Measurements from ENCODE around the gene WBP11. TPM values are rescaled to one million over a fixed set of nuclear protein-coding genes. Genes with fewer than 3 reads are reported as not detected.
A peak's percentile ranks its signal among the peaks of the same experiment; 100 is the strongest.

The WBP11 gene
- total RNA-seq, 6 experiments from 2014 or later, result 8.6 to 24.9 (median 16.9) TPM

GRCh38 chr12:14777271-14777670 is 26.0 kb downstream of the WBP11 start:
- 19% methylated on average over 3 of the region's 3 CpGs for WGBS (ENCODE audit: insufficient coverage, low coverage, low lambda C conversion rate, missing lambda C conversion rate)
- no peak for TF ChIP-seq POLR2A (IDR thresholded peaks at IDR 0.05)
- TF ChIP-seq CTCF (IDR thresholded peaks at IDR 0.05), result no peak
- H3K4me1 ChIP-seq, result peaks cover 0 to 20% (median 2%) of the 10 kb centered on the region in 4 donors
- no peaks in the 10 kb centered on the region for H3K9me3 ChIP-seq
- no peak overlapping the region for H3K4me3 ChIP-seq
- no peak for DNase-seq
- intact Hi-C loops (cut with DNase I), result no loop called here
- no peak overlapping the region for H3K27ac ChIP-seq
- H3K27me3 ChIP-seq, result no peaks in the 10 kb centered on the region
- H3K36me3 ChIP-seq, result no peaks in the 10 kb centered on the region
- ATAC-seq, result no peak

- Histone ChIP-seq H3K27ac (no peak overlapping the region), H3K9me3 (no peaks in the 10 kb centered on the region), H3K4me3 (no peak overlapping the region), H3K27me3 (no peaks in the 10 kb centered on the region), H3K36me3 (no peaks in the 10 kb centered on the region), H3K4me1 (peaks cover 0 to 22% (median 2%) of the 10 kb centered on the region in 4 donors)
- ATAC-seq (no peak), DNase-seq (no peak)
- TF ChIP-seq POLR2A (IDR thresholded peaks at IDR 0.05) (no peak), CTCF (IDR thresholded peaks at IDR 0.05) (peak in 2 of 4 donors; percentile 7 to 12)
- 50% methylated on average over 5 of the region's 5 CpGs for WGBS (ENCODE audit: insufficient coverage, low coverage, low lambda C conversion rate, missing lambda C conversion rate)
- intact Hi-C loops (cut with DNase I), result no loop called here
These were observed 26.9 kb downstream of the WBP11 start for GRCh38 chr12:14776236-14776961.

GRCh38 chr12:14775636-14775980 is 27.7 kb downstream of the WBP11 start:
- ATAC-seq, result no peak
- WGBS (ENCODE audit: insufficient coverage, low coverage, low lambda C conversion rate, missing lambda C conversion rate), result 8% methylated on average over 1 of the region's 1 CpG
- Histone ChIP-seq H3K27me3 (no peaks in the 10 kb centered on the region), H3K4me3 (peak overlapping the region; percentile 63 to 72 (median 67)), H3K9me3 (no peaks in the 10 kb centered on the region), H3K27ac (peak overlapping the region; percentile 83 to 94 (median 84)), H3K4me1 (peaks cover 0 to 25% (median 2%) of the 10 kb centered on the region in 4 donors), H3K36me3 (no peaks in the 10 kb centered on the region)
- intact Hi-C loops (cut with DNase I), result no loop called here
- TF ChIP-seq CTCF (IDR thresholded peaks at IDR 0.05) (no peak), POLR2A (IDR thresholded peaks at IDR 0.05) (no peak)
- no peak for DNase-seq

GRCh38 chr12:14774906-14775635 is 28.2 kb downstream of the WBP11 start:
- DNase-seq, result peak; percentile 48 to 64 (median 56)
- Histone ChIP-seq H3K9me3 (no peaks in the 10 kb centered on the region), H3K4me3 (peak overlapping the region; percentile 63 to 72 (median 67)), H3K27ac (peak overlapping the region; percentile 83 to 94 (median 84)), H3K36me3 (no peaks in the 10 kb centered on the region), H3K4me1 (peaks cover 0 to 25% (median 2%) of the 10 kb centered on the region in 4 donors), H3K27me3 (no peaks in the 10 kb centered on the region)
- TF ChIP-seq CTCF (IDR thresholded peaks at IDR 0.05) (no peak), POLR2A (IDR thresholded peaks at IDR 0.05) (no peak)
- peak; percentile 0 to 16 (median 10) for ATAC-seq
- WGBS (ENCODE audit: insufficient coverage, low coverage, low lambda C conversion rate, missing lambda C conversion rate), result under 1% methylated on average over 30 of the region's 34 CpGs
- intact Hi-C loops (cut with DNase I), result loop anchor here in 1 of 2 donors (5.0 kb wide), 1 partner anchor 67 kb away; the partner anchor contains the start of gene ART4

Data from right lobe of liver (tissue), 6 donors.